Measurements from ENCODE around the gene CCDC120.

The CCDC120 gene

GRCh38 chrX:49061916-49062315, 3.1 kb downstream of the CCDC120 start:
- no peak for DNase-seq

GRCh38 chrX:49063715-49064114, 4.9 kb downstream of the CCDC120 start:
- no peak for DNase-seq

- DNase-seq = no peak
Observed at GRCh38 chrX:49064303-49064702, 5.5 kb downstream of the CCDC120 start.

- no peak for DNase-seq
Observed at GRCh38 chrX:49064735-49065134, 5.9 kb downstream of the CCDC120 start.

GRCh38 chrX:49066278-49066677, 7.5 kb downstream of the CCDC120 start:
- no peak for DNase-seq

GRCh38 chrX:49066690-49067089, 7.9 kb downstream of the CCDC120 start:
- no peak for DNase-seq

- DNase-seq = no peak
Observed at GRCh38 chrX:49067285-49068120, 8.7 kb downstream of the CCDC120 start.

GRCh38 chrX:49069038-49069437, 10.2 kb downstream of the CCDC120 start:
- DNase-seq = no peak

GRCh38 chrX:49070988-49071387, 12.2 kb downstream of the CCDC120 start:
- no peak for DNase-seq

- no peak for DNase-seq
Observed at GRCh38 chrX:49071877-49072711, 13.3 kb downstream of the CCDC120 start.

GRCh38 chrX:49072712-49073095, 13.9 kb downstream of the CCDC120 start:
- DNase-seq = no peak

GRCh38 chrX:49073601-49074575, 15.1 kb downstream of the CCDC120 start, which contains the start of gene PRAF2:
TSS of gene PRAF2 (minus strand) at chrX:49074002. CDS start at chrX:49073987, 15 bp downstream.
- peak; percentile 76 for DNase-seq

- no peak for DNase-seq
Observed at GRCh38 chrX:49075347-49075746, 16.5 kb downstream of the CCDC120 start.

GRCh38 chrX:49077941-49078340, 19.1 kb downstream of the CCDC120 start:
- DNase-seq = no peak

- DNase-seq = peak; percentile 33
Observed at GRCh38 chrX:49079489-49080428, 21.0 kb downstream of the CCDC120 start, which contains the start of gene WDR45. TSS of gene WDR45 (minus strand) at chrX:49079887. CDS start at chrX:49078095, 1,792 bp downstream.

GRCh38 chrX:49082271-49082871, 23.6 kb downstream of the CCDC120 start:
- no peak for DNase-seq

GRCh38 chrX:49089553-49089952, 30.8 kb downstream of the CCDC120 start:
- DNase-seq = no peak

- DNase-seq = no peak
Observed at GRCh38 chrX:49096419-49096818, 37.6 kb downstream of the CCDC120 start.

GRCh38 chrX:49100704-49101628, 42.2 kb downstream of the CCDC120 start:
- DNase-seq = peak; percentile 84

GRCh38 chrX:49101629-49101984, 42.8 kb downstream of the CCDC120 start:
- DNase-seq = no peak
